Immature natural killer cell (primary cell): ENCODE results near the gene NOP14. TPM values are rescaled to one million over a fixed set of nuclear protein-coding genes. Genes with fewer than 3 reads are reported as not detected.
A peak's percentile ranks its signal among the peaks of the same experiment; 100 is the strongest.
"Not testable (repeated sequence)": the region's sequence is repeated elsewhere in the genome, so short reads cannot be mapped to it uniquely, and the experiment has no call there.

ENCODE experiments used
- DNase-seq, 3 donors: peaks; one replicate each; pipeline ENCODE4 v3.0.0; 2022; ENCODE audit warnings: mixed read lengths in 1 of 3
- H3K27ac Mint-ChIP-seq, 6 donors: one replicate each; pipeline ENCODE4 v1.8.0; 2020; ENCODE audit warnings: mixed read lengths in 6 of 6, mild to moderate bottlenecking in 5 of 6, inconsistent platforms in 4 of 6, moderate library complexity in 3 of 6
- H3K27me3 Mint-ChIP-seq, 3 donors: one replicate each; pipeline ENCODE4 v1.8.0; 2020 to 2021; ENCODE audit warnings: low read depth in 3 of 3, mild to moderate bottlenecking in 3 of 3, mixed read lengths in 3 of 3, moderate library complexity in 3 of 3, inconsistent platforms in 1 of 3
- H3K36me3 Mint-ChIP-seq, 3 donors: one replicate each; pipeline ENCODE4 v1.8.0; 2020; ENCODE audit warnings: mixed read lengths in 3 of 3, inconsistent platforms in 2 of 3, mild to moderate bottlenecking in 2 of 3
- H3K4me1 Mint-ChIP-seq, 2 donors: one replicate each; pipeline ENCODE4 v1.8.0; 2020; ENCODE audit warnings: inconsistent platforms in 2 of 2, mild to moderate bottlenecking in 2 of 2, mixed read lengths in 2 of 2, moderate library complexity in 1 of 2
- H3K4me3 Mint-ChIP-seq, 5 donors: one replicate each; pipeline ENCODE4 v1.8.0; 2020; ENCODE audit warnings: mild to moderate bottlenecking in 5 of 5, mixed read lengths in 5 of 5, inconsistent platforms in 3 of 5, moderate library complexity in 3 of 5
- H3K9me3 Mint-ChIP-seq, 6 donors: one replicate each; pipeline ENCODE4 v1.8.0; 2020; ENCODE audit warnings: mild to moderate bottlenecking in 6 of 6, mixed read lengths in 6 of 6, inconsistent platforms in 4 of 6, moderate library complexity in 3 of 6
- polyA plus RNA-seq, 3 donors: library from polyadenylated mRNA; unstranded; fragments of 300-500 nt; fragmentation: Illumina TruSeq; gene quantifications; one replicate each; pipeline ENCODE4 v1.2.3, GENCODE V29; 2021

NOP14 gene
- polyA plus RNA-seq, 3 donors from 2014 or later = 1.3 to 19.2 (median 5.0) TPM

GRCh38 chr4:2928242-2929176 lies 34.7 kb downstream of the NOP14 start:
- Mint-ChIP-seq H3K36me3 (peaks cover 6 to 26% (median 11%) of the 10 kb centered on the region in 3 donors), H3K4me3 (no peak overlapping the region)

GRCh38 chr4:2927696-2928075 lies 35.5 kb downstream of the NOP14 start:
- Mint-ChIP-seq H3K4me3 (no peak overlapping the region), H3K36me3 (peaks cover 6 to 26% (median 11%) of the 10 kb centered on the region in 3 donors), H3K4me1 (peaks cover 29 to 39% of the 10 kb centered on the region in 2 donors), H3K9me3 (no peaks in the 10 kb centered on the region), H3K27ac (peak overlapping the region; percentile 20 to 79 (median 56)), H3K27me3 (peaks cover 4 to 20% (median 13%) of the 10 kb centered on the region in 3 donors)
- DNase-seq = no peak

More at GRCh38 chr4:2928242-2929176, 34.7 kb downstream of the NOP14 start:
- H3K4me1 Mint-ChIP-seq = peaks cover 28 to 38% of the 10 kb centered on the region in 2 donors
- H3K9me3 Mint-ChIP-seq = no peaks in the 10 kb centered on the region
- no peak for DNase-seq
- H3K27me3 Mint-ChIP-seq = peaks cover 4 to 15% (median 9%) of the 10 kb centered on the region in 3 donors
- peak overlapping the region; percentile 20 to 79 (median 64) for H3K27ac Mint-ChIP-seq

- no peaks in the 10 kb centered on the region for H3K9me3 Mint-ChIP-seq
- peaks cover 31 to 40% of the 10 kb centered on the region in 2 donors for H3K4me1 Mint-ChIP-seq
- peaks cover 10 to 29% (median 11%) of the 10 kb centered on the region in 3 donors for H3K36me3 Mint-ChIP-seq
- H3K4me3 Mint-ChIP-seq = no peak overlapping the region
- H3K27me3 Mint-ChIP-seq = peaks cover 4 to 21% (median 11%) of the 10 kb centered on the region in 3 donors
- DNase-seq = no peak
- peak overlapping the region in 5 of 6 donors; percentile 12 to 79 (median 63) for H3K27ac Mint-ChIP-seq
Measured at GRCh38 chr4:2927016-2927695, 36.0 kb downstream of the NOP14 start.

GRCh38 chr4:2925931-2926860 lies 37.0 kb downstream of the NOP14 start:
- no peak for DNase-seq
- Mint-ChIP-seq H3K4me3 (no peak overlapping the region), H3K27ac (peak overlapping the region in 4 of 6 donors; percentile 63 to 96 (median 72)), H3K27me3 (peaks cover 4 to 16% (median 4%) of the 10 kb centered on the region in 3 donors), H3K9me3 (no peaks in the 10 kb centered on the region), H3K4me1 (peaks cover 35 to 43% of the 10 kb centered on the region in 2 donors), H3K36me3 (peaks cover 11 to 36% (median 19%) of the 10 kb centered on the region in 3 donors)

- Mint-ChIP-seq H3K4me1 (peaks cover 40 to 50% of the 10 kb centered on the region in 2 donors), H3K27me3 (peaks cover 2 to 16% (median 4%) of the 10 kb centered on the region in 3 donors), H3K27ac (peak overlapping the region in 4 of 6 donors; percentile 40 to 96 (median 85)), H3K36me3 (peaks cover 11 to 40% (median 23%) of the 10 kb centered on the region in 3 donors), H3K9me3 (no peaks in the 10 kb centered on the region), H3K4me3 (no peak overlapping the region)
- no peak for DNase-seq
Measured at GRCh38 chr4:2925496-2925895, 37.7 kb downstream of the NOP14 start.

- H3K27ac Mint-ChIP-seq = peak overlapping the region; percentile 69 to 96 (median 92)
- peaks cover 47 to 56% of the 10 kb centered on the region in 2 donors for H3K4me1 Mint-ChIP-seq
- H3K9me3 Mint-ChIP-seq = no peaks in the 10 kb centered on the region
- no peak overlapping the region for H3K4me3 Mint-ChIP-seq
- no peak for DNase-seq
- H3K36me3 Mint-ChIP-seq = peaks cover 12 to 46% (median 30%) of the 10 kb centered on the region in 3 donors
- peaks cover 2 to 18% (median 4%) of the 10 kb centered on the region in 3 donors for H3K27me3 Mint-ChIP-seq
Measured at GRCh38 chr4:2924765-2925301, 38.4 kb downstream of the NOP14 start.

GRCh38 chr4:2924286-2924685 lies 38.9 kb downstream of the NOP14 start:
- peak overlapping the region in 2 of 5 donors; percentile 74 to 77 for H3K4me3 Mint-ChIP-seq
- peak overlapping the region; percentile 77 to 96 (median 94) for H3K27ac Mint-ChIP-seq
- H3K4me1 Mint-ChIP-seq = peaks cover 52 to 62% of the 10 kb centered on the region in 2 donors
- peaks cover 3 to 15% (median 4%) of the 10 kb centered on the region in 3 donors for H3K27me3 Mint-ChIP-seq
- peaks cover 18 to 52% (median 35%) of the 10 kb centered on the region in 3 donors for H3K36me3 Mint-ChIP-seq
- no peaks in the 10 kb centered on the region for H3K9me3 Mint-ChIP-seq
- no peak for DNase-seq

GRCh38 chr4:2923668-2924173 lies 39.5 kb downstream of the NOP14 start:
- peak overlapping the region; percentile 77 to 96 (median 94) for H3K27ac Mint-ChIP-seq
- H3K27me3 Mint-ChIP-seq = peaks cover 2 to 15% (median 4%) of the 10 kb centered on the region in 3 donors
- H3K36me3 Mint-ChIP-seq = peaks cover 14 to 51% (median 33%) of the 10 kb centered on the region in 3 donors
- no peak for DNase-seq
- H3K9me3 Mint-ChIP-seq = no peaks in the 10 kb centered on the region
- peak overlapping the region; percentile 69 to 80 (median 75) for H3K4me3 Mint-ChIP-seq
- peaks cover 53 to 65% of the 10 kb centered on the region in 2 donors for H3K4me1 Mint-ChIP-seq

- Mint-ChIP-seq H3K36me3 (peaks cover 14 to 52% (median 35%) of the 10 kb centered on the region in 3 donors), H3K27me3 (peaks cover 1 to 15% (median 4%) of the 10 kb centered on the region in 3 donors), H3K4me3 (peak overlapping the region; percentile 69 to 80 (median 75)), H3K4me1 (peaks cover 59 to 71% of the 10 kb centered on the region in 2 donors), H3K27ac (peak overlapping the region; percentile 77 to 96 (median 94)), H3K9me3 (no peaks in the 10 kb centered on the region)
- peak in 1 of 3 donors; percentile 25 for DNase-seq
Measured at GRCh38 chr4:2923141-2923551, 40.1 kb downstream of the NOP14 start.

GRCh38 chr4:2922453-2923101 lies 40.6 kb downstream of the NOP14 start:
- peak overlapping the region; percentile 77 to 96 (median 94) for H3K27ac Mint-ChIP-seq
- H3K36me3 Mint-ChIP-seq = peaks cover 8 to 52% (median 39%) of the 10 kb centered on the region in 3 donors
- peak overlapping the region; percentile 69 to 80 (median 75) for H3K4me3 Mint-ChIP-seq
- H3K4me1 Mint-ChIP-seq = peaks cover 61 to 71% of the 10 kb centered on the region in 2 donors
- H3K27me3 Mint-ChIP-seq = peaks cover 1 to 13% (median 4%) of the 10 kb centered on the region in 3 donors
- H3K9me3 Mint-ChIP-seq = not testable (repeated sequence)
- DNase-seq = peak; percentile 80 to 83 (median 83)

GRCh38 chr4:2918714-2919113 lies 44.5 kb downstream of the NOP14 start:
- H3K27ac Mint-ChIP-seq = peak overlapping the region; percentile 50 to 85 (median 57)
- peaks cover 68 to 84% of the 10 kb centered on the region in 2 donors for H3K4me1 Mint-ChIP-seq
- DNase-seq, H3K4me3 Mint-ChIP-seq, H3K9me3 Mint-ChIP-seq: not testable (repeated sequence)
- H3K27me3 Mint-ChIP-seq = peaks cover 3 to 19% (median 7%) of the 10 kb centered on the region in 3 donors
- H3K36me3 Mint-ChIP-seq = peaks cover 21 to 64% (median 62%) of the 10 kb centered on the region in 3 donors

GRCh38 chr4:2918300-2918699 lies 44.9 kb downstream of the NOP14 start:
- peaks cover 3 to 16% (median 6%) of the 10 kb centered on the region in 3 donors for H3K27me3 Mint-ChIP-seq
- DNase-seq, H3K9me3 Mint-ChIP-seq, H3K4me3 Mint-ChIP-seq: not testable (repeated sequence)
- peak overlapping the region; percentile 50 to 85 (median 57) for H3K27ac Mint-ChIP-seq
- peaks cover 21 to 64% (median 62%) of the 10 kb centered on the region in 3 donors for H3K36me3 Mint-ChIP-seq
- peaks cover 64 to 80% of the 10 kb centered on the region in 2 donors for H3K4me1 Mint-ChIP-seq
